ENCODE measurements around the gene GVQW3.

GRCh38 chr11:76339221-76339620 lies 41.9 kb upstream of the GVQW3 start:
- TF ChIP-seq, protein P1, sequence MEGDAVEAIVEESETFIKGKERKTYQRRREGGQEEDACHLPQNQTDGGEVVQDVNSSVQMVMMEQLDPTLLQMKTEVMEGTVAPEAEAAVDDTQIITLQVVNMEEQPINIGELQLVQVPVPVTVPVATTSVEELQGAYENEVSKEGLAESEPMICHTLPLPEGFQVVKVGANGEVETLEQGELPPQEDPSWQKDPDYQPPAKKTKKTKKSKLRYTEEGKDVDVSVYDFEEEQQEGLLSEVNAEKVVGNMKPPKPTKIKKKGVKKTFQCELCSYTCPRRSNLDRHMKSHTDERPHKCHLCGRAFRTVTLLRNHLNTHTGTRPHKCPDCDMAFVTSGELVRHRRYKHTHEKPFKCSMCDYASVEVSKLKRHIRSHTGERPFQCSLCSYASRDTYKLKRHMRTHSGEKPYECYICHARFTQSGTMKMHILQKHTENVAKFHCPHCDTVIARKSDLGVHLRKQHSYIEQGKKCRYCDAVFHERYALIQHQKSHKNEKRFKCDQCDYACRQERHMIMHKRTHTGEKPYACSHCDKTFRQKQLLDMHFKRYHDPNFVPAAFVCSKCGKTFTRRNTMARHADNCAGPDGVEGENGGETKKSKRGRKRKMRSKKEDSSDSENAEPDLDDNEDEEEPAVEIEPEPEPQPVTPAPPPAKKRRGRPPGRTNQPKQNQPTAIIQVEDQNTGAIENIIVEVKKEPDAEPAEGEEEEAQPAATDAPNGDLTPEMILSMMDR (IDR thresholded peaks at IDR 0.05), result no peak
- TF ChIP-seq EZH2 (IDR thresholded peaks at IDR 0.05; ENCODE audit: borderline replicate concordance, insufficient read depth, low read depth, low read length, poor library complexity, severe bottlenecking), result no peak

All from B cell (primary cell).